Smooth muscle cell (in vitro differentiated cells): ENCODE results near the gene ANKRD44. TPM values are rescaled to one million over a fixed set of nuclear protein-coding genes. Genes with fewer than 3 reads are reported as not detected.

Source experiments
- DNase-seq: peaks from one replicate; lab custom pipeline; 2025; ENCODE audit not compliant: unreplicated experiment; lab: John Stamatoyannopoulos, UW
- H2AFZ ChIP-seq: fragments of 200-600 bp; sonication (generic); 2 replicates; pipeline ENCODE4 v1.6.0; 2016; ENCODE audit warnings: antibody characterized with exemption, low read depth, mild to moderate bottlenecking
- H3F3A ChIP-seq: fragments of 200-600 bp; sonication (generic); 2 replicates; pipeline ENCODE4 v1.6.0; 2017; ENCODE audit warnings: antibody characterized with exemption, low read depth
- H3K27ac ChIP-seq: fragments of 200-600 bp; sonication (generic); 2 replicates; pipeline ENCODE4 v1.5.1; 2016; ENCODE audit warnings: low read depth, mild to moderate bottlenecking
- H3K27me3 ChIP-seq: fragments of 200-600 bp; sonication (generic); 2 replicates; pipeline ENCODE4 v1.6.1; 2016; ENCODE audit warnings: low read depth, mild to moderate bottlenecking
- H3K36me3 ChIP-seq: fragments of 200-600 bp; sonication (generic); 2 replicates; pipeline ENCODE4 v1.5.1; 2016; ENCODE audit warnings: low read depth
- H3K4me1 ChIP-seq: fragments of 200-600 bp; sonication (generic); 2 replicates; pipeline ENCODE4 v1.5.1; 2016; ENCODE audit warnings: low read depth
- H3K4me2 ChIP-seq: fragments of 200-600 bp; sonication (generic); 2 replicates; pipeline ENCODE4 v1.6.0; 2016; ENCODE audit warnings: mild to moderate bottlenecking
- H3K4me3 ChIP-seq: fragments of 200-600 bp; sonication (generic); 2 replicates; pipeline ENCODE4 v1.5.1; 2016; ENCODE audit warnings: mild to moderate bottlenecking
- H3K79me2 ChIP-seq: fragments of 200-600 bp; sonication (generic); 2 replicates; pipeline ENCODE4 v1.6.0; 2016; ENCODE audit warnings: low read depth, mild to moderate bottlenecking
- H3K9ac ChIP-seq: fragments of 200-600 bp; sonication (generic); 2 replicates; pipeline ENCODE4 v1.6.0; 2016; ENCODE audit warnings: low read depth
- H3K9me3 ChIP-seq: fragments of 200-600 bp; sonication (generic); replicated peaks from 2 replicates; pipeline ENCODE4 v1.5.1; 2016; ENCODE audit warnings: low read depth
- H4K20me1 ChIP-seq: fragments of 200-600 bp; sonication (generic); 2 replicates; pipeline ENCODE4 v1.6.0; 2016; ENCODE audit warnings: low read depth
- WGBS: methylation state at CpG from one replicate; pipeline ENCODE4 v1.1.7; 2016; ENCODE audit warnings: low lambda C conversion rate; 5-methylcytosine and 5-hydroxymethylcytosine counted together
- polyA plus RNA-seq: library from polyadenylated mRNA; unstranded; fragments of >200 nt; fragmentation: Nextera tagmentation; extraction: Ambion mirVana; gene quantifications from 2 replicates; pipeline ENCODE4 v1.2.1, GENCODE V29; 2016
- total RNA-seq: library from RNA; depleted of rRNA; stranded (reverse); fragments of >200 nt; gene quantifications from 2 replicates; pipeline ENCODE4 v1.2.3, GENCODE V29; 2014
- TF ChIP-seq, protein P1 (sequence below): fragments of 200-600 bp; sonication (generic); IDR thresholded peaks from 2 replicates; pipeline ENCODE4 v1.5.1; 2017; ENCODE audit warnings: borderline replicate concordance, mild to moderate bottlenecking, antibody characterized with exemption; ENCODE audit not compliant: insufficient read depth, poor library complexity, severe bottlenecking

The ANKRD44 gene
- total and polyA plus RNA-seq, 2 experiments from 2014 or later, result 3.6 to 5.5 TPM

DNA sequence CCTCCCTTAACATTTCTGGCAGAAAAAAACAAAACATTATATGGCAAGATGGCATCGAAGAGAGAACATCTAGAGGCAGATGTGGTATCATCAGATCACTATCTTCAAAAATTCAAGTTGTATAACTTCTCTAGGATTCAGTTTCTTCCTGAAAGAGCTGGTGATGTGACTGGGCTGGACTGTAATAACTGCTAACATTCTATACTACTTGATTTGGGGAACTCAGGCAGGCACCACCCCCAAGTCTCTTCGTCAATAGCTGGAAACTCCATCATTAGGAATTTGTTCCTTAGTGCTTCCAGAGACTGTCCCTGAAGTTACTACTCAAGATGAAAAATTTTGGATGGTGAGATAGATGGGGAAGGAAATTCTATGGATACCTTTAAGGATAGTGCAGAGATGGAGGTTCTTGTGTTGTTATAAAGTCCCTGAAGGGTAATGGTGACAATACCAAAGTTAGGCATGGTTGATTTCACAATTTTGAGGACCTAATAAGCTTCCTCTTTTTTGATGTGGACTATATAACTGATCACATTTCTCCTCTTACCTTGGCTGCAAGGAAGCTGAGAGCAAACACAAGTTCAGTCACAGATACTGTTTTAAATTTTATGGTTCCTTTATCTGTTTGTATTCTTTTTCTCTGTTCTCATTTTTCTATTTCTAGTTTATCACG is 324.9 kb downstream of the ANKRD44 start:
- Histone ChIP-seq H3K9me3 (no peaks in the 10 kb centered on the region), H3K4me3 (no peak overlapping the region), H3K9ac (no peak overlapping the region), H3K36me3 (no peaks in the 10 kb centered on the region), H4K20me1 (no peaks in the 10 kb centered on the region), H3F3A (peaks cover 6% of the 10 kb centered on the region), H2AFZ (no peak overlapping the region), H3K4me1 (peaks cover 22% of the 10 kb centered on the region), H3K27ac (no peak overlapping the region), H3K4me2 (no peak overlapping the region), H3K79me2 (no peaks in the 10 kb centered on the region), H3K27me3 (no peaks in the 10 kb centered on the region)
- 84% methylated on average over 3 of the region's 3 CpGs for WGBS
- DNase-seq, result no peak
- TF ChIP-seq, protein P1, sequence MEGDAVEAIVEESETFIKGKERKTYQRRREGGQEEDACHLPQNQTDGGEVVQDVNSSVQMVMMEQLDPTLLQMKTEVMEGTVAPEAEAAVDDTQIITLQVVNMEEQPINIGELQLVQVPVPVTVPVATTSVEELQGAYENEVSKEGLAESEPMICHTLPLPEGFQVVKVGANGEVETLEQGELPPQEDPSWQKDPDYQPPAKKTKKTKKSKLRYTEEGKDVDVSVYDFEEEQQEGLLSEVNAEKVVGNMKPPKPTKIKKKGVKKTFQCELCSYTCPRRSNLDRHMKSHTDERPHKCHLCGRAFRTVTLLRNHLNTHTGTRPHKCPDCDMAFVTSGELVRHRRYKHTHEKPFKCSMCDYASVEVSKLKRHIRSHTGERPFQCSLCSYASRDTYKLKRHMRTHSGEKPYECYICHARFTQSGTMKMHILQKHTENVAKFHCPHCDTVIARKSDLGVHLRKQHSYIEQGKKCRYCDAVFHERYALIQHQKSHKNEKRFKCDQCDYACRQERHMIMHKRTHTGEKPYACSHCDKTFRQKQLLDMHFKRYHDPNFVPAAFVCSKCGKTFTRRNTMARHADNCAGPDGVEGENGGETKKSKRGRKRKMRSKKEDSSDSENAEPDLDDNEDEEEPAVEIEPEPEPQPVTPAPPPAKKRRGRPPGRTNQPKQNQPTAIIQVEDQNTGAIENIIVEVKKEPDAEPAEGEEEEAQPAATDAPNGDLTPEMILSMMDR, result no peak

- TF ChIP-seq, protein P1, result no peak
- H3K27ac ChIP-seq, result no peak overlapping the region
- no peak for DNase-seq
- H3K9me3 ChIP-seq, result no peaks in the 10 kb centered on the region
- no peaks in the 10 kb centered on the region for H3K36me3 ChIP-seq
- no peak overlapping the region for H3K4me3 ChIP-seq
- peaks cover 20% of the 10 kb centered on the region for H3K4me1 ChIP-seq
- H2AFZ ChIP-seq, result no peak overlapping the region
- 98% methylated on average over 5 of the region's 5 CpGs for WGBS
- no peaks in the 10 kb centered on the region for H3K27me3 ChIP-seq
- no peak overlapping the region for H3K4me2 ChIP-seq
- peaks cover 6% of the 10 kb centered on the region for H3F3A ChIP-seq
- H3K9ac ChIP-seq, result no peak overlapping the region
- H3K79me2 ChIP-seq, result no peaks in the 10 kb centered on the region
- H4K20me1 ChIP-seq, result no peaks in the 10 kb centered on the region
Measured at GRCh38 chr2:196984903-196985302, 325.7 kb downstream of the ANKRD44 start.

- Histone ChIP-seq H3K27ac (no peak overlapping the region), H3K9me3 (no peaks in the 10 kb centered on the region), H3K79me2 (no peaks in the 10 kb centered on the region), H4K20me1 (no peaks in the 10 kb centered on the region), H3K27me3 (no peaks in the 10 kb centered on the region), H2AFZ (no peak overlapping the region), H3K4me3 (no peak overlapping the region), H3K9ac (no peak overlapping the region), H3K4me1 (peaks cover 19% of the 10 kb centered on the region), H3K36me3 (no peaks in the 10 kb centered on the region), H3F3A (peaks cover 6% of the 10 kb centered on the region), H3K4me2 (no peak overlapping the region)
- 90% methylated on average over 3 of the region's 3 CpGs for WGBS
- no peak for DNase-seq
- TF ChIP-seq, protein P1, result no peak
Measured at GRCh38 chr2:196983934-196984333, 326.6 kb downstream of the ANKRD44 start.

DNA sequence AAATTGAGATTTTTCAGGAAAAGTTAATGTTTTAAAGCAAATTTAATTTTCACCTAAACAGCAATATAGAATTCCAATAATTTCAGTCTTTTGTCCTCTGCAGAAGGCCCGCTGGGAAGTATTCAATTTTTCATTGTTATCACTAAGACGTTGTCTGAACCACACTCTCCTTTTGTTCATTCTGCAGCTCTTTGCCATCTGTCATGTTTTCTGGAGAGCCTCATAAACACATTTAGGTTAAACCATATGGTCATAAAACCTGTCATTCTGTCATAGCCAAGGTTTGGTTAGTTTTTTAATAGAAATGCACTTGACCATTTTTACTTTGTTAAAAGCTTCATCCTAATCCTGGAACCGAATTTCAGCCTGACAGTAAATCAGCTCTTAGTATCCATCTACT is 330.1 kb downstream of the ANKRD44 start:
- H3K79me2 ChIP-seq, result no peaks in the 10 kb centered on the region

More for the DNA sequence above, 330.1 kb downstream of the ANKRD44 start:
- WGBS, result 58% methylated on average over 3 of the region's 3 CpGs
- no peak for DNase-seq
- Histone ChIP-seq H2AFZ (no peak overlapping the region), H3K9ac (no peak overlapping the region), H3F3A (no peaks in the 10 kb centered on the region), H3K4me3 (no peak overlapping the region), H3K36me3 (no peaks in the 10 kb centered on the region), H4K20me1 (no peaks in the 10 kb centered on the region), H3K27me3 (no peaks in the 10 kb centered on the region), H3K9me3 (no peaks in the 10 kb centered on the region), H3K4me2 (no peak overlapping the region), H3K4me1 (no peaks in the 10 kb centered on the region), H3K27ac (no peak overlapping the region)
- TF ChIP-seq, protein P1, result no peak
